ENCODE measurements around the gene SLC19A1. TPM values are rescaled to one million over a fixed set of nuclear protein-coding genes. Genes with fewer than 3 reads are reported as not detected.

SLC19A1 gene
- total RNA-seq, 1 experiment from 2014 or later, result 25.4 TPM

GRCh38 chr21:45549626-45550463, 7.6 kb upstream of the SLC19A1 start:
- no peaks in the 10 kb centered on the region for H3K27me3 Mint-ChIP-seq (ENCODE audit: insufficient read depth, unreplicated experiment)
- no peak overlapping the region for H3K4me3 Mint-ChIP-seq (ENCODE audit: unreplicated experiment)
- CTCF ChIA-PET, result interaction anchor here (1.2 kb wide), 1 partner anchor 412 kb away, joined by 3 read pairs; no protein-coding TSS in a partner anchor
- no peaks in the 10 kb centered on the region for H3K9me3 Mint-ChIP-seq (ENCODE audit: unreplicated experiment)
- no peak overlapping the region for H3K27ac Mint-ChIP-seq (ENCODE audit: low read depth, unreplicated experiment)
- H3K4me1 Mint-ChIP-seq (ENCODE audit: insufficient read depth, unreplicated experiment), result peaks cover 18% of the 10 kb centered on the region
- no TSS peak for BruUV-seq (replicated peaks)
- intact Hi-C loops (cut with micrococcal nuclease), result loop anchor here (5.0 kb wide), 1 partner anchor 332 kb away; no protein-coding TSS in a partner anchor
- H3K36me3 Mint-ChIP-seq (ENCODE audit: insufficient read depth, unreplicated experiment), result peaks cover 6% of the 10 kb centered on the region
- DNase-seq (ENCODE audit: unreplicated experiment), result no peak
- POLR2A ChIA-PET, result no interaction called here
- no peak for TF ChIP-seq CTCF (IDR thresholded peaks at IDR 0.05; ENCODE audit: unreplicated experiment)

DNA sequence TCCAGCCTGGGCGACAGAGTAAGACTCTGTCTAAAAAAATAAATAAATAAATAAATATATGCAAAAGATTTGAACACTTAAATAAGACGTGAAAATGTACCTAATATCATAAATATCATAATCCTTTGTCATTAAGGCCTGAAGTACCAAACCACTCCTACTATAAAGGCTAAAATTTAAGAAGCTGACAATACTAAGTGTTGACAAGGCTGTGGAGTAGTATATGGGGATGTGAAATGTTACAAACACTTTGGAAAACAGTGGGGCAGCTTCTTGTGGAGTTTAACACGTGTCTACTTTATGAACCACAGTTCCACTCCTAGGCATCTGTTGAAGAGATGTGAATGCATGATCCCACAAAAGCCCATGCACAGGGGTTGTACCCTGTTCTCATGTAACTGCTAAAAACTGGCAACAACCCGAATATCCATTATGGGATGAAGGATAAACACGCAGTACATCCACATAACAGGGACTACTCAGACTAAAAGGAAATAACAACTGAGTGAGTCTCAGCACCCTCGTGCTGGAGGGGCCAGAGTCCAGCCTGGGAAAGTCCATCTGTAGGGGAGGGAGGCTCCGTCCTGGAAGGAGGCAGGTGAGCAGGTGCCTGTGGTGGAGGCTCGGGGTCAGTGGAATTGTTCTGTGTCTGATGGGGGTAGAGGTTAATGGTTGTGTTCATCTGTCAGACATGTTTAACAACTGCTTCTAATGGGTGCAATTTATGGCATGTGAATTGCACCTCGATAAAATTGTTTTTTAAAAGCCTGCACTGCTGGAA, 6.7 kb upstream of the SLC19A1 start:
- no peak for TF ChIP-seq CTCF (IDR thresholded peaks at IDR 0.05; ENCODE audit: unreplicated experiment)
- peaks cover 14% of the 10 kb centered on the region for H3K4me1 Mint-ChIP-seq (ENCODE audit: insufficient read depth, unreplicated experiment)
- intact Hi-C loops (cut with micrococcal nuclease), result no loop called here
- BruUV-seq (replicated peaks), result no TSS peak
- no peaks in the 10 kb centered on the region for H3K27me3 Mint-ChIP-seq (ENCODE audit: insufficient read depth, unreplicated experiment)
- H3K36me3 Mint-ChIP-seq (ENCODE audit: insufficient read depth, unreplicated experiment), result peaks cover 6% of the 10 kb centered on the region
- no peak for DNase-seq (ENCODE audit: unreplicated experiment)
- no peak overlapping the region for H3K27ac Mint-ChIP-seq (ENCODE audit: low read depth, unreplicated experiment)
- CTCF ChIA-PET, result no interaction called here
- POLR2A ChIA-PET, result no interaction called here
- H3K4me3 Mint-ChIP-seq (ENCODE audit: unreplicated experiment), result no peak overlapping the region
- H3K9me3 Mint-ChIP-seq (ENCODE audit: unreplicated experiment), result no peaks in the 10 kb centered on the region

DNA sequence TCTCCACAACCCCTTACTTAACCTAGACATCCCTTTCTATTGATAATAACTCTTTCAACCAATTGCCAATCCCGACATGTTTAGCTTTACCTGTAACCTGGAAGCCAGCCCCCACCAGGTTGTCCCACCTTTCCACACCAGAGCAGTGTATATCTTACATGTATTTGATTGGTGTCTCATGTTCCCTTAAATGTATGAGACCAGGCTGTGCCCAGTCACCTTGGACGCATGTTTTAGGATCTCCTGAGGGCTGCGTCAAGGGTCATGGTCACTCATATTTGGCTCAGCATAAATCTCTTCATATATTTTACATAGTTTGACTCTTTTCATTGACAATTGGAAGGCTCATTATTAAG, 5.3 kb upstream of the SLC19A1 start:
- no peak for TF ChIP-seq CTCF (IDR thresholded peaks at IDR 0.05; ENCODE audit: unreplicated experiment)
- Mint-ChIP-seq H3K36me3 (ENCODE audit: insufficient read depth, unreplicated experiment) (peaks cover 6% of the 10 kb centered on the region), H3K27ac (ENCODE audit: low read depth, unreplicated experiment) (no peak overlapping the region), H3K9me3 (ENCODE audit: unreplicated experiment) (no peaks in the 10 kb centered on the region), H3K4me3 (ENCODE audit: unreplicated experiment) (no peak overlapping the region), H3K4me1 (ENCODE audit: insufficient read depth, unreplicated experiment) (peaks cover 14% of the 10 kb centered on the region), H3K27me3 (ENCODE audit: insufficient read depth, unreplicated experiment) (no peaks in the 10 kb centered on the region)
- intact Hi-C loops (cut with micrococcal nuclease), result no loop called here
- ChIA-PET CTCF (no interaction called here), POLR2A (no interaction called here)
- no TSS peak for BruUV-seq (replicated peaks)
- no peak for DNase-seq (ENCODE audit: unreplicated experiment)
